H9 (cell line): ENCODE data around the gene MYH7. TPM values are rescaled to one million over a fixed set of nuclear protein-coding genes. Genes with fewer than 3 reads are reported as not detected.

ENCODE experiments used
- DNase-seq: peaks from one replicate; pipeline ENCODE4 v3.0.0-alpha.2; 2017
- H2AFZ ChIP-seq: one replicate; pipeline ENCODE4 v1.6.1; 2013; ENCODE audit warnings: mild to moderate bottlenecking, low read length, control low read depth, moderate library complexity
- H2AK5ac ChIP-seq: 2 replicates; pipeline ENCODE4 v1.6.1; 2013; ENCODE audit warnings: low read length, control low read depth, mixed read lengths; ENCODE audit not compliant: insufficient read length
- H2BK120ac ChIP-seq: one replicate; pipeline ENCODE4 v1.6.1; 2013; ENCODE audit warnings: low read depth, mild to moderate bottlenecking, low read length, control low read depth, inconsistent platforms; ENCODE audit not compliant: poor library complexity, severe bottlenecking
- H2BK12ac ChIP-seq: 2 replicates; pipeline ENCODE4 v1.6.1; 2013; ENCODE audit warnings: low read length, control low read depth, mixed read lengths, low read depth; ENCODE audit not compliant: insufficient read length
- H2BK15ac ChIP-seq: 2 replicates; pipeline ENCODE4 v1.6.1; 2013; ENCODE audit warnings: low read depth, low read length, control low read depth
- H2BK20ac ChIP-seq: one replicate; pipeline ENCODE4 v1.6.1; 2013; ENCODE audit warnings: low read depth, mild to moderate bottlenecking, low read length, control low read depth, inconsistent platforms; ENCODE audit not compliant: poor library complexity, severe bottlenecking
- H2BK5ac ChIP-seq: 2 replicates; pipeline ENCODE4 v1.6.1; 2013; ENCODE audit warnings: low read length, control low read depth, mixed read lengths; ENCODE audit not compliant: insufficient read length
- H3K14ac ChIP-seq: 2 replicates; pipeline ENCODE4 v1.6.1; 2013; ENCODE audit warnings: low read length, control low read depth; ENCODE audit not compliant: insufficient read depth
- H3K18ac ChIP-seq: 2 replicates; pipeline ENCODE4 v1.6.1; 2013; ENCODE audit warnings: low read depth, mild to moderate bottlenecking, mixed read lengths, low read length, control low read depth; ENCODE audit not compliant: insufficient read length
- H3K23ac ChIP-seq: 2 replicates; pipeline ENCODE4 v1.6.1; 2013; ENCODE audit warnings: low read length, control low read depth, mixed read lengths, low read depth; ENCODE audit not compliant: insufficient read length
- H3K23me2 ChIP-seq: 2 replicates; pipeline ENCODE4 v1.6.1; 2013; ENCODE audit warnings: low read depth, mild to moderate bottlenecking, mixed read lengths, low read length, control low read depth; ENCODE audit not compliant: insufficient read length, poor library complexity, severe bottlenecking
- H3K27ac ChIP-seq: 2 replicates; pipeline ENCODE4 v1.5.1; 2013; ENCODE audit warnings: low read length, control low read depth, mixed read lengths, low read depth; ENCODE audit not compliant: insufficient read length
- H3K27me3 ChIP-seq: 2 replicates; pipeline ENCODE4 v1.6.1; 2013; ENCODE audit warnings: low read length, control low read depth, inconsistent platforms; ENCODE audit not compliant: insufficient read depth
- H3K4ac ChIP-seq: 2 replicates; pipeline ENCODE4 v1.6.1; 2013; ENCODE audit warnings: low read depth, mild to moderate bottlenecking, control low read depth, inconsistent platforms, low read length, moderate library complexity
- H3K4me1 ChIP-seq: 2 replicates; pipeline ENCODE4 v1.6.1; 2013; ENCODE audit warnings: low read length, control low read depth, inconsistent platforms; ENCODE audit not compliant: insufficient read depth
- H3K4me2 ChIP-seq: 2 replicates; pipeline ENCODE4 v1.6.1; 2013; ENCODE audit warnings: low read length, control low read depth, mixed read lengths; ENCODE audit not compliant: insufficient read length, insufficient read depth
- H3K56ac ChIP-seq: 2 replicates; pipeline ENCODE4 v1.6.1; 2013; ENCODE audit warnings: low read depth, mild to moderate bottlenecking, mixed read lengths, low read length, control low read depth; ENCODE audit not compliant: insufficient read length
- H3K79me1 ChIP-seq: 2 replicates; pipeline ENCODE4 v1.6.1; 2013; ENCODE audit warnings: low read depth, mild to moderate bottlenecking, moderate library complexity, low read length, control low read depth, inconsistent platforms; ENCODE audit not compliant: insufficient read depth, poor library complexity, severe bottlenecking
- H3K79me2 ChIP-seq: 2 replicates; pipeline ENCODE4 v1.6.1; 2013; ENCODE audit warnings: low read length, control low read depth, inconsistent platforms; ENCODE audit not compliant: insufficient read depth
- H3K9ac ChIP-seq: 2 replicates; pipeline ENCODE4 v1.6.1; 2013; ENCODE audit warnings: low read length, control low read depth, mixed read lengths; ENCODE audit not compliant: insufficient read length; ENCODE audit errors: extremely low read depth
- H3K9me3 ChIP-seq: one replicate; pipeline ENCODE4 v1.6.1; 2013; ENCODE audit warnings: low read depth, low read length, inconsistent platforms; ENCODE audit not compliant: control insufficient read depth
- H3T11ph ChIP-seq: one replicate; pipeline ENCODE4 v1.6.1; 2013; ENCODE audit warnings: mild to moderate bottlenecking, low read length, control low read depth, inconsistent platforms
- H4K20me1 ChIP-seq: one replicate; pipeline ENCODE4 v1.6.1; 2013; ENCODE audit not compliant: control insufficient read depth, insufficient read length, insufficient read depth
- H4K5ac ChIP-seq: 2 replicates; pipeline ENCODE4 v1.6.1; 2013; ENCODE audit warnings: low read depth, mild to moderate bottlenecking, mixed read lengths, low read length, control low read depth; ENCODE audit not compliant: insufficient read length
- H4K8ac ChIP-seq: replicated peaks from 2 replicates; pipeline ENCODE4 v1.6.1; 2013; ENCODE audit warnings: low read length, control low read depth, mixed read lengths, low read depth; ENCODE audit not compliant: insufficient read length
- H4K91ac ChIP-seq: 2 replicates; pipeline ENCODE4 v1.6.1; 2013; ENCODE audit warnings: low read depth, mild to moderate bottlenecking, moderate library complexity, mixed read lengths, low read length, control low read depth; ENCODE audit not compliant: insufficient read length
- H3K27ac Mint-ChIP-seq, 3 experiments: 2 replicates in 2 of 3; 3 replicates in 1 of 3; pipeline ENCODE4 v1.8.0; 2020 to 2021; ENCODE audit warnings: mixed read lengths in 3 of 3, mild to moderate bottlenecking in 1 of 3, moderate library complexity in 1 of 3
- H3K27me3 Mint-ChIP-seq: 2 replicates; pipeline ENCODE4 v1.8.0; 2021; ENCODE audit warnings: low read depth, mild to moderate bottlenecking, moderate library complexity, mixed read lengths
- H3K36me3 Mint-ChIP-seq, 3 experiments: 2 replicates in 2 of 3; 3 replicates in 1 of 3; pipeline ENCODE4 v1.8.0; 2020 to 2021; ENCODE audit warnings: low read depth in 3 of 3, mixed read lengths in 3 of 3; ENCODE audit not compliant: insufficient read depth in 1 of 3
- H3K4me1 Mint-ChIP-seq, 2 experiments: 2 replicates each; pipeline ENCODE4 v1.8.0; 2020; ENCODE audit warnings: mixed read lengths in 2 of 2
- H3K4me3 Mint-ChIP-seq, 2 experiments: 2 replicates in 1 of 2; 3 replicates in 1 of 2; pipeline ENCODE4 v1.8.0; 2020 to 2021; ENCODE audit warnings: mild to moderate bottlenecking in 2 of 2, mixed read lengths in 2 of 2, moderate library complexity in 1 of 2
- H3K9me3 Mint-ChIP-seq, 2 experiments: 2 replicates in 1 of 2; 3 replicates in 1 of 2; pipeline ENCODE4 v1.8.0; 2020; ENCODE audit warnings: mild to moderate bottlenecking in 2 of 2, mixed read lengths in 2 of 2, moderate library complexity in 1 of 2
- WGBS: extraction: QIAGEN DNeasy Blood & Tissue Kit; methylation state at CpG from one replicate; pipeline ENCODE4 v1.1.7; 2013; ENCODE audit warnings: missing lambda C conversion rate, low lambda C conversion rate, mixed read lengths; ENCODE audit not compliant: insufficient read length; ENCODE audit errors: extremely low coverage; 5-methylcytosine and 5-hydroxymethylcytosine counted together
- total RNA-seq: library from RNA; stranded (reverse); gene quantifications from 2 replicates; pipeline ENCODE4 v1.2.1, GENCODE V29; 2021
- TF ChIP-seq, protein P1 (sequence below): fragments of 200-600 bp; sonication (generic); conservative IDR thresholded peaks from 3 replicates; pipeline ENCODE4 v1.8.0; 2021; ENCODE audit warnings: antibody characterized with exemption, mild to moderate bottlenecking

Gene MYH7
- total RNA-seq, 1 experiment from 2014 or later = not detected

GRCh38 chr14:23411563-23412525 lies 23.6 kb downstream of the MYH7 start:
- no peak overlapping the region for H3K23ac ChIP-seq
- no peak overlapping the region for H3K27ac ChIP-seq
- Mint-ChIP-seq H3K4me3 (no peak overlapping the region; a peak in 1 of 5 replicates), H3K36me3 (no peaks in the 10 kb centered on the region), H3K4me1 (peaks cover 7 to 16% of the 10 kb centered on the region in 2 experiments), H3K27me3 (peaks cover 47% of the 10 kb centered on the region), H3K9me3 (no peaks in the 10 kb centered on the region; a peak in 1 of 5 replicates), H3K27ac (no peak overlapping the region; a peak in 1 of 7 replicates)
- H3K18ac ChIP-seq = no peak overlapping the region
- H3K9ac ChIP-seq = no peak overlapping the region
- TF ChIP-seq, protein P1, sequence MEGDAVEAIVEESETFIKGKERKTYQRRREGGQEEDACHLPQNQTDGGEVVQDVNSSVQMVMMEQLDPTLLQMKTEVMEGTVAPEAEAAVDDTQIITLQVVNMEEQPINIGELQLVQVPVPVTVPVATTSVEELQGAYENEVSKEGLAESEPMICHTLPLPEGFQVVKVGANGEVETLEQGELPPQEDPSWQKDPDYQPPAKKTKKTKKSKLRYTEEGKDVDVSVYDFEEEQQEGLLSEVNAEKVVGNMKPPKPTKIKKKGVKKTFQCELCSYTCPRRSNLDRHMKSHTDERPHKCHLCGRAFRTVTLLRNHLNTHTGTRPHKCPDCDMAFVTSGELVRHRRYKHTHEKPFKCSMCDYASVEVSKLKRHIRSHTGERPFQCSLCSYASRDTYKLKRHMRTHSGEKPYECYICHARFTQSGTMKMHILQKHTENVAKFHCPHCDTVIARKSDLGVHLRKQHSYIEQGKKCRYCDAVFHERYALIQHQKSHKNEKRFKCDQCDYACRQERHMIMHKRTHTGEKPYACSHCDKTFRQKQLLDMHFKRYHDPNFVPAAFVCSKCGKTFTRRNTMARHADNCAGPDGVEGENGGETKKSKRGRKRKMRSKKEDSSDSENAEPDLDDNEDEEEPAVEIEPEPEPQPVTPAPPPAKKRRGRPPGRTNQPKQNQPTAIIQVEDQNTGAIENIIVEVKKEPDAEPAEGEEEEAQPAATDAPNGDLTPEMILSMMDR = no peak
- H3K4me2 ChIP-seq = no peak overlapping the region
- no peak overlapping the region for H2BK12ac ChIP-seq
- H3K23me2 ChIP-seq = no peaks in the 10 kb centered on the region
- H3K9me3 ChIP-seq = no peaks in the 10 kb centered on the region
- H2AFZ ChIP-seq = no peak overlapping the region
- no peak overlapping the region for H2AK5ac ChIP-seq
- no peak overlapping the region for H4K8ac ChIP-seq
- DNase-seq = no peak
- H3K4ac ChIP-seq = no peak overlapping the region
- no peak overlapping the region for H3K56ac ChIP-seq
- no peak overlapping the region for H2BK5ac ChIP-seq
- H3K27me3 ChIP-seq = no peaks in the 10 kb centered on the region
- H2BK120ac ChIP-seq = no peak overlapping the region
- H2BK20ac ChIP-seq = no peak overlapping the region
- no peak overlapping the region for H3T11ph ChIP-seq
- no peak overlapping the region for H4K91ac ChIP-seq
- no peak overlapping the region for H4K5ac ChIP-seq
- WGBS = no CpG with 5 or more reads among the region's 14 CpGs
- H4K20me1 ChIP-seq = no peaks in the 10 kb centered on the region
- H3K14ac ChIP-seq = no peak overlapping the region; the same call in 1 of the 2 replicates
- H3K79me2 ChIP-seq = no peaks in the 10 kb centered on the region
- H2BK15ac ChIP-seq = no peak overlapping the region
- H3K79me1 ChIP-seq = no peaks in the 10 kb centered on the region
- H3K4me1 ChIP-seq = no peaks in the 10 kb centered on the region
